Measurements from ENCODE around the gene MRRF. TPM values are rescaled to one million over a fixed set of nuclear protein-coding genes. Genes with fewer than 3 reads are reported as not detected.
A peak's percentile ranks its signal among the peaks of the same experiment; 100 is the strongest.

Gene MRRF
- total RNA-seq, 1 experiment from 2014 or later = 28.6 TPM

DNA sequence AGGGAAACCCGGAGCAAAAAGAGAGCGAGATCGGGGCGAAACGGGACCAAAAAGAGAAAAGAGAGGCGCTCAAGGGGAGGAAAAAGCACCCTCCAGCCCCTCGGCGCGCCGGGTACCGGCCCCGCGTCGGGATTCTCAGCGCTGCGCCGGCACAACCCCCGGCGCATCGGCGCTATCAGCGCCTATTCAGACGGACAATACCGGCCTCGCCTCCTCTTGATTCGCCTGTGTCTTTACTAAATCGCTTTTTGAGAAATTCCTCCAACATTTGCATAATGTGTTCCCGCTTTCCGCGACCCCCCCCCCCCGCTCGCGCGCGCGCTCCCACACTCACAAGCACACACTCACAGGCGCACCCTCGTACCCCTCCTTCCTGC lies 36.5 kb upstream of the MRRF start:
- DNase-seq (ENCODE audit: low read depth) = no peak

DNA sequence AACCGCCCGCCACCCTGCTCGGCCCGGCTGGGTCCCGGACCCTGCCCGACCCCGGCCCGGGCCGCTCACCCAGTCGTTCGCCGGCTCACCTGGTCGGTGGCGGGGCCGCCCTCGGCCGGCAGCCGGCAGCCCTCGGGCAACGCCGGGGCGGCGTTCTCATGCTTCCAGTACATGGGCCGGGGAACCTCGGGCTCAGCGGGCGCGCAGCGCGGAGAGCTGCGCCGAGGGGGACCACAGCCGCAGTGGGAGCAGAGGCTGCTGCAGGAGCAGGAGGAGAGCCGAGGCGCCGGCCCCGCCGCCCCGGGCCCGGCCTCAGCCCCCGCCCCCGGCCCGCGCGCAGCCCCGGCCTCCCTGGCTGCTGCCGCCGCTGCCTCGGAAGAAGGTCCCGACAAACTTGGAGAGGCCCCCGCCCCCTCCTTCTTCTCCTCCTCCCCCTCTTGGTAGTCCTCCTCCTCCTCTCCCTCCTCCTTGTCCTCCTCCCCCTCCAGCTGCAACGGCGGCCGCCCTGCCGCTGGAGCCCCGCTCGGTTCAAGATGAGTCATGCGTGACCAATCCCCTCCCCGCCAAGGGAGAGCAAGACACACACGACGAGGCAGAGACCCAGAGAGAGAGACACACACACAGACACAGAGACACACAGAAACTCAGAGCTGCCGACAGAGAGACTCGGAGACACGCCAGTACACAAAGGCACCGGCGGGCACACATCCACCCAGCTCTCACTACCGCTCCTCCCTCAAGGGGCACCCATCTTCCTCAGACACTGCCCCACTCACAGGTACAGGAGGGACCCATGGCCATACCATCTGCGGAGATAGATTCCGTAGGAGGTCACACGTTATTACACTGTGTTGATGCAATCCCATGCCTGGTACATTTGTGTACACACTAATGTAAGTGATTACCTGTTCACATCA lies 35.9 kb upstream of the MRRF start, which contains the start of gene LHX6:
LHX6 (minus strand) TSS at position 390 of the 917 bp plus-strand sequence; CDS start at position 173, 217 bp downstream.
- peak; percentile 67 for DNase-seq (ENCODE audit: low read depth)

DNA sequence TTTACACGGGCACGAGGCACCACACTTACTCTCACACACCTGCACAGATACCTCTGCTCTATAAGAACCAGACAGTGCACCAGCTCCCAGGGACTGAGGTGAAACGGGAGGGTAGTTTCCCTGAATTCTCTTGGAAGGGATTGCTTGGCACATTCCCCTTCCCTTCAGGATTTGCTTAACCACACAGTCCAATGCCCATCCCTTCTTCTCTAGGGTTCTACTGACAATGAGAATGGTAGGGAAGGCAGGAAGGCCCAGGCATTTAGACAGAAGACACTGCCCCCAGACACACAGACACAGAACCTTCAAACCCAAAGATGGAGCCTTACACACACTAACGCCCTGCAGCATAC lies 35.2 kb upstream of the MRRF start:
- no peak for DNase-seq (ENCODE audit: low read depth)

DNA sequence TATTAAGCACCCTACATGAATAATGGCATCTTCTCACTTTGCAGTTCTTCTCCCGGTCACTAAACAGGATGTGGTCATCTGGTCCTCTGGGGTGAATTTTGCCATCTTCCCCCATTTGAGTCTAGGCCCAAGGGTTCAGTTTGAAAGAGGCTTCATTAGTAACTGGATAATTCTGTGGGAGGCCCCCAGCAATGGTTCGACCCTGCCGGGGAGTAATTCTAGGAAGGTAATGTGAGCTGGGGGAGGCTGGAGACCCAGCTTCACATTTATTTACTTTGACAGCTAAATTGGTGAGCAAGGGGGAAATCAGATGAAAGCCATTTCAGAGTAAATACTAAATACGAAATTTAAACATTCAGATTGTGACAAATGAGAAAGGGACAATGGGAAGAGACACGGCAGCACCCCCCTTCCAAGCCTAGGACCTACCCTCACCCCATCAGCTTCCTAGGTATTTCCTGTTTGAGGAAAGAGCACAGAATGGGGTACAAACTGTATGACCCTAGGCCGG lies 31.8 kb upstream of the MRRF start:
- DNase-seq (ENCODE audit: low read depth) = no peak

DNA sequence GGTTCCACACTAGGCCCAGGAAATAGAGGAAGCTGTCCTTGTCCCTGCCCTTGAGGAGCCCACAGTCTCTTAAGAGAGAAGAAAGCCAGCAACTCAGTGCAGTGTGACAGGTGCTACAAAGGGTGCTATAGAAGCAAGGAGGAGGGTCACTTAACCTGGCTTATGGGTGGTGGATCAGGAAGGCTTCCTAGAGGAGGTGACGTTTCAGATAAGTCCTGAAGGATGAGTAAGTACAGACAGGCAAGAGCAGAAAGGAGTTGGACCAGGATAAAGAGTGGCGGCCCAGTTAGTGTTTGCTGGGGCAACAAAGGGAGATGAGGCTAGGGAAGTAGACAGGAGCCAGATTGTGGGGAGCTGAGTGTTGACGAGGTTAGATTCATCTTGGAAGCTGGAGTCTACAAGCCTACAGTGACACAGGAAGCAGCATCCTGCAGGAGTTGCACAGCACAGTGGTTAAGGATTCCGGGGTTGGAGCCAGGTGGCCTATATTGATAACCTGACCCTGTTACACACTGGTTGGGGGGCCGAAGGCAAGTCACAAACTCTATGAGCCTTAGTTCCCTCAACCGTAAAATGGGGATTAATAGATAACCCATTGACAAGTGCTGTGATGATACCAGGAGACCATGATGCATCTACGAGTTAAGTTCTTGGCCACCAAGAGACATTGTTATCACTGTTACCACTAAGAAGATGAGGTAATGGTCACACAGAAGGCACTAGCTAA lies 30.5 kb upstream of the MRRF start:
- no peak for DNase-seq (ENCODE audit: low read depth)

DNA sequence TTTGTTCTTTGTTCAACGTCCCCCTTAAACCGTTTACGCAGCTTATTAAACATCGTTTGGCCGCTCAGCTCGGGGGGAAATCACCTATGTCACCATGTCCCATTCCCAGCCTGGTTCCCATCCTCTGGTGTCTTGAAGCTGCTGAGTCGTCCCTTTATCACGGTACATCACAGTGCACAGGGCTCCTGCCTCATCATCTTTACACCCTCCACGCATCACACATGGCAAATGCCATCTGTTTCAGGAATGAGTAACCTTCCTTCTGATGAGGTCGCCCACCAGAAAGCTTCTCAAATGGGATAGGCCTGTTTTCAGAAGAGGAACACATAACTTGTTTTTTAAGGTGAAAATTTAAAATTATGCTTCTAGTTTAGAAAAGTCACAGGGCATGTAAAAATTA lies 28.0 kb upstream of the MRRF start:
- DNase-seq (ENCODE audit: low read depth) = no peak

DNA sequence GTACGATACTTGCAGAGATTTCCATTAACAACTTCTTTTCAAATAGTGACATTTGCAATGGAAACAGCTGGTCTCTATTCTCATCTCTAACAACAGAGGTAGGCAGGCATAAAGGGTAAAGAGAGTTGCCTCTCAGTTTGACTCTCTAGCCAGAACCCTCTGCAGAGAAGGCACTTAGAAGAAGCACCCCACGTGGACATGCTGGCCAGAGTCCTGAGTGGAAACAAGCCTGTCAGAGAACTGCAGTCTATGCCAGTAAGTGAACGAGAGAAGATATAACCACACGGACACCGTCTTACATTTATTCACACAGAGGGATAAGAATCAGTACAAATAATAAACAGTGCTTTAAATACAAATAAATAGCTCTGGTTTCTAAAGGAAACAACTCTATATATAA lies 25.0 kb upstream of the MRRF start:
- DNase-seq (ENCODE audit: low read depth) = no peak

DNA sequence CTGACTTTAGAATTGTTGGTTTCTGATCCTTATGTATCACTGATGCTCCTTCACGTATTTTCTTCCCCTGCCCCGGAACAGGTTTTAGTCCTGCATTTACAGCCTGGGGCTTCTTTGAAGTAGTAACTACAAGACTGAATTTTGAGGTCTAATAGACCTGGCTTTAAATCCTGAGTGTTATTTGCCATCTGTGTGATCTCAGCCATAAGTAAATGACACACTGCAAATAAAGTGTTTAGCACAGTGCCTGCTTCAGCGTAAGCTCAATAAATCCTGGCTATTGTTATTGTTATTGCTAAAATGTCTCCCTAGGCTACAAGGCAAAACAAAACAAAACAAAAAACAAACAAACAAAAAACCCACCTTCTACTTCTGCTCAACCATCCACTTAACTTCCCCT lies 20.3 kb upstream of the MRRF start:
- DNase-seq (ENCODE audit: low read depth) = no peak

DNA sequence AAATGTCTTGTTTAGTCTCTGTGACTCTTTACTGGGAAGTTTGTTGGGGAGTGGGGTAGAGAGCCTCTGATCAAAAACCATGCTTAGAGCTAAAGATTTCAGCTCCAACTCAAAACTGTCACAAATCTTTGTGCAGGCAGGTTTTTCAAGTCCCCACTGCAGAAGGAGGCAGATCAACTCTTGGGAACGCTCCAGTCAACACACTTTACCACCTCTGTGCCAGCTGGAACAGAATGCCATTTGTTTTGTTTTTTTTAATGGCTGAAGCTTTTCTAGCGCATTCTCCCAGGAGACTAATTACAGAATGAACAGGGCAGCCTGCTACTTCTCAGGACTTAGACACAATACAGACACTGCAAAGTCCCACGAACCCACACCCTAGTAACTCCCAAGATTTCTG lies 18.0 kb upstream of the MRRF start:
- no peak for DNase-seq (ENCODE audit: low read depth)

DNA sequence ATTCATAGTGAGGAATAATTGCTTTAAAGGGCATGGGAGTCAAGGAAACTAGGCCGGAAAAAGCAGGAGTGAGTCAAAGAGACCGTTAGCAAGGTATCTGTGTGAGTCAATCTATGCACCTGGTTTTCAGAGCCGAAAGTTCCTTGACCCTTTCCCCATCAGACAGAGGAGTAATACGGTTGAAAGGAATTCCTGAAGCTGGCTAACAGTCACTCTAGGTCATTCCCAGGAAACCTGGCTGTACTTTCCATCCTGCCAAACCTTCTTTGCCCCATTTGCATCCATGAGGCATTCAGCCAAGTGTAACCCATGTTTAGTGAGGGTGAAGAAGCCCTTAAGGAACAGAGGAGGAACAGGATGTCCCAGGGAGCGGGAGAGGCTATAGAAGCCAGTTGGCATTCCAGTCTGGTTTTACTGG lies 16.2 kb upstream of the MRRF start:
- DNase-seq (ENCODE audit: low read depth) = no peak

DNA sequence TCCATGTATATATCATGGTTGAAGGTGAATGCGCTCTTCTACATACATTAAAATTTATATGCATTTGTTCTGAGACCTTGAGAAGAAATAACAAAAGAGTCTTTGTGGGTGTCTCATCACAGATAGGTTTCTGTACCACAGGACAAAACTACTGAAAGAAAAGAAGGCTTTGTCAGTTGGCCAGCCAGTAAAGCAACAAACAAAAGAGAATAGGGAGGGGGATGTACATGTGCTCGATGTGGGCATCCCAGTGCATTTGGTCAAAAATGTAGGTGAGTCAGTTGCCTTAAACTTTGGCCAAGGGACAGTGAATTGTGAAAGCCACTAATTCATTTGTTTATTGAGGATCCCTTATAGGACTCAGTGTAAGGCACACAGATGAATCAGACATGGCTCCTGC lies 13.3 kb upstream of the MRRF start:
- no peak for DNase-seq (ENCODE audit: low read depth)

DNA sequence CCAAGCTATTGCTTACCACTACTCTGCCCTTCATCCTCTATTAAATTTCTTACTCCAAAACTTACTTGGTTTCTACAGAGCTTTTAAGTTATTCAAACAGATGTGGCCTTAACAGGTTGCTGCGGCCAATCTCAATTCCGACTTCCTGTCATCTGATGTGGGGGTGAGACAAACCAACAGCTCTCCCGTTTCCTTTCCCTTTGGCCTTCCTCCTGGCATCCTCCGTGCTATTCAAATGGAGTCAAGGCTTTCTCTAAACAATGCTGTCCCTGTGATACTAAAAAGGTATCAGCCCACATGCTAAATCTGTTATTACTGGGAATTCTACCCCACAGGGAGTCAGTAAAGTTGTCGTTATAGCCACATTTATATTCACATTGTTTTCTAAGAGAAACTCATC lies 11.9 kb upstream of the MRRF start:
- no peak for DNase-seq (ENCODE audit: low read depth)

DNA sequence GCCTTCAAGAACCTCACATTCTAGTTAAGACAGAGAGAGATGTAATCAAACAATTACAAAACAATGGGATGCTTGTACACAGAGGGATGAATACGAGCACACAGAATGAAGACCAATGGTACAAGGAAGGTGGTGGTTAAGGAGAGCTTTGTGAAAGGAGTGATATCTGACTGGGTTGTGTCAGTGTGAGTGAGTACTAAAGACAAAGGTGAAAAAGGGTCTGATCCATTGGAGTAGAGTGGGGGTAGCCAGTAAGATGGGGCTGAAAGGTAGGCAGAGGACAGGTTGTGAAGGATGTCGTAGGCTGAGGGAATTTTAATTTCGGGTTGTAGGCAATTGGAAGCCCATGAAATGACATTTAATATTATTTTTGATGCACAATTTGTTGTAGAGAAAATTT lies 9.9 kb upstream of the MRRF start:
- no peak for DNase-seq (ENCODE audit: low read depth)

DNA sequence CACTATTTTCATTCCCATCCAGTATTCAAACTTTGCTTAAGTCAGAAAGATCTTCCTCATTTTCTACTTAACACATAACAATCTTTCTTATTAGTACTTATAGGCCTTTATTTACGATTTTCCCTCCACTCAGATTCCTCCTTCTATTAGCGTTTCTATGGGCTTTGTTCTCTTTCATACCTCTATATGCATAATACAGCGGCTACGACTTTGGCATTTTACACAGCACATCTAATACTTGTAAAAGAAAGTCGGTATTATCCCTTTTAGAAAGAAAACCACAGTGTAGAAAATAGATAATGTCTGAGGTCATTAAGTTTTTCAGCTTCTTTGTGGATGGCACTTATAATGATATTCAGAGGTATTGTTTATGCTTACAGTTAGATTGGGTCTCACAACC lies 8.5 kb upstream of the MRRF start:
- DNase-seq (ENCODE audit: low read depth) = no peak

DNA sequence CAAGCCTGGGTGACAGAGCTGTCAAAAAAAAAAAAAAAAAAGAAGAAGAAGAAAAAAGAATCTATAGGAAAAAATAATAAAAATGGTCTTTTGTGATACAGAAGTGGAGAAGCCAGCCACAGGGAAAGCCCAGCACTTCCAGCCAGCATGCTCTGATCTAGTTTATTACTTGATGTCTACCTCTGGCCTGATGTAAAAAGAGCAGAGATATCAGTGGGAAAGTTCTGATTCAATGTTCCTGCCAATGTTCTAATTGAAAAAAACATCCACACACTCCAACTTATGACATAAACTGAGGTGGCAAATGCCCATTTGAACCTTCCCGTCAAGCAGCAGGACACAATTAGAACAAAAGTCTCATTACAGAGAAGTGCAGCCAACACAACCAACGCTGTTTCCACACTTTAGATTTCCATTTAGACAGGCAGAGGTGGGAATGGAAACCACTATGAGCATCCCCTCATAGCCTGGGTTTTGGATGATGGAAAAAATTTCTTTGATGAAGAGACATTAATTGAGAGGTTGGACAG lies 5.7 kb upstream of the MRRF start:
- no peak for DNase-seq (ENCODE audit: low read depth)

DNA sequence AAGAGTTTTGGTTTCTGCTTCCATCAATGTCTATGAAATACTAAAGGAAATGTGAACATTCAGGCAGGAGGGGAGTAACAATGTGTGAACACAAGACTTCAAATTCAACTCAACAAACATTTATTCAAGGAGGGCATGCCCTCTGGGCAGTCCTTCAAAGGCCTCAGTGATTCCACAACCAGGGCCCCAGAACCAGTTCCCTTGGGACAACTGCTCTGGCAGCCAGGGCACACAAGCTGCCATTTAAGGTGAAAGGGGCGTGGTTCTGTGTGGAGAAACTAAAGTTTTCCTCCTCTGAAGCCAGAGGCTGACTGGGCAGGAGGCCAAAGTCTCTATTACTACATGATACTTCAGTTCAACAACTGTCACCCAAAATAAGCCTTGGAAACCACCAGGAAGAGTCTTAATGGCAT lies 3.2 kb upstream of the MRRF start:
- peak; percentile 79 for DNase-seq (ENCODE audit: low read depth)

DNA sequence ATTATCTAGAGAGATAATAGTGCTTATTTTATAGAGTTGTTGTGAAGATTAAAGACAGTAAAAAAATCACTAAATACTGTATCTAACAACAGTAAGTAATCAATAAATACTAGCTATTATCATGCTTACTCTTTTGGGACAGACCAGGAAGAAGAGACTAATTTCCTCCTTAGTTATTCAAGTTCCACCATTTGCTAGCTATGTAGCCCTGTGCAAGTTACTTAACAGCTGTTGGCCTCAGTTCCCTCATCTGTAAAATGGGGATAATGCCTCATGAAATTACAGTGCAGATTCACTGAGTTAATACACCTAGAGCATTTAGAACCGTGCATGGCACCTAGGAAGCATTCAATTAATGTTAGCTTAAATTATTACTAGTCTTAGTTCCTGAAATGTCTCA lies 2.6 kb upstream of the MRRF start:
- no peak for DNase-seq (ENCODE audit: low read depth)

DNA sequence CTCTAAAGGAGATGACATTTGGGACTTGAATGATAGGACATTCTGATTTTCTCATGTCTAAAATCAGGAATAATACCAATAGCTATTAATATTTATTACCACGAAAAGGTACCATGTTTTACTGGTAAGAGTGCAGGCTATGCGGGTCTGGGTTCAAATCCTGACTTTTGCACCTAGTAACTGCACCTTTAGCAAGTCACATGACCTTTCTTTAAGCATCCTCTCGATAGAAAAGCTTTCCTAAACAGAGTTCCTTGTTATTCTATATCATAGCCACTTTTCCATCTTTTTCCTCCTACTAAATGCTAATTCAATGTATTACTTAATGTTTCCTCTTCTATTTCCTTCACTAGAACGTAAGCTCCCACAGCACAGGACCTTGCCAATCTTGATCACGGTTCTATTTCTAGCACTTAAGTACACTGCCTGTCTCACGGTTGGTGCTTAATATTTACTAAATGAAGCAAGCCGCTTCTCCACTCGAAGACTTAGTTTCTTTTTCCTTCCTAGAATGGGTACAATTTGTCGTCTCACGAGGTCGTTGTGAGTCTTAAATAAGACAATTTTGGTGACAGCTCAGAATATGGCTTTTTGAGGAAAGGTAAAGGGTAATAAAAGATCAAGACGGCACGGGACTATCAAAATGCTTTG lies 858 bp upstream of the MRRF start:
- DNase-seq (ENCODE audit: low read depth) = peak; percentile 4

DNA sequence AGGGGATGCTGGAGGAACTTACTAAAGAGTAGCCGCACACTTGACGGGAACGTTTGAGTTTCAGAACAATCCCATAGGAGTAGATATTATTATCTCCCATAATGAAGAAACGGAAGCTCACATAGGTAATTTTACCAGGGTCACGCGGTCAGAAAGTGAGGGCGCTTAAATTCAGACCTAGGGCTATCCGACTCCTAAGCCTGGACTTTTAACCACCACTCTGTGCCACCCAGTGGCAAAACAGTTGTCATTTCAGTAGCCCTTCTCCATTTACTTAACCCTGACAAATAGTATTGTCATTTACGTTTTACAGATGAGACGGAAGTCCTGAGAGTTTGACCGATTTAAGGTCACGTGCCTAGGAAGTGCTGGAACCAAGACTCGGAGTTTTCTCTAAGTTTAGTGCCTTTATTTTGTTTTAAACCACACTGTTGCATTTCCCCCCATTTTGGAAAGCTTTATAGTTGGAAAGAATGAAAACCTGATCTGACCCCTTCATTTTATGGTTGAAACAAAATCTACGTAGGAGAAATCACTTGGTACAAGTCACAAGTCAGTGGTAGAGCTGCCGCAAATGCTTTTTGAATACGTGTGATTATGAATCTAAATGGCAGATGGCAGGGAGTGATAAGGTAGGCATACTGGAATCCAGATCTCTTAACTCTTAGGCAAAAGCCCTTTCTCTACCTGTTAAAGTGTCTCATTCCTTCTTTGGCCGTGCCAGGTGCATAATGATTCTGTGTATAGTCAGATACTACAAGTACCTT lies 650 bp downstream of the MRRF start:
- peak; percentile 41 for DNase-seq (ENCODE audit: low read depth)

DNA sequence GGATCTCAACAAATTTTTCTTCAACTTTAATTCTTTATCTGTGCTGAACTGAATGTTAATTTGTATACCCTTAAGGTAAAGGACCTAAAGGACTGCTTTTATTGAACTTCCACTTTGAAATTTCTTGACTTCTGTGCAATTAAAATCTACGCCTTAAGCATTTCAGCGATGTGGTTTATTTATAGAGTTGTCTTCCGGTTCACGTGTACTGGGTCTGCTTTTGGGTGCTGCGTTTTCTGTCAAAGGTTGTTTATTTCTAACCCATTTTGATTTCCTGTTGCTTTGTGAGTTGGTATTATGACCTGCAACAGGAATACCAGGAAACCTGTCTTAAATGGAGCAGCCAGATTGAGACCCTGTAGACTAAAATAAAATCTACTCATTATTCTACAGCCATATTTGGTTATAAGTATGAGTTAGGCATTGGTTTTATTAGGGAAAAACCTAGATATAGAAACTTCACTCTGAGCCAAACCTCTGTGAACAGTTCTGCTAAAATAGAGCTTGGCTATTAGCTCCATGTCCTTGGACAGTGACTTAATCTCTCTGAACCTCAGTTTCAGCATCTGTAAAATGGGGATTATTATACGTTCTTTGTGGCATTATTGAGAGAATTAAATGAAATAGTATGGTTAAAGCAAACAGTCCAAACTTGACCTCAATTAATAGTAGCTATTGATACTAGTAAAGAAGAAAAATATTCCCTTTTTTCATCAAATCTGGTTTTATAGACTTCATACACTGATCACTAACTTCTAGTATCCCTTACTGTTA lies 3.5 kb downstream of the MRRF start:
- DNase-seq (ENCODE audit: low read depth) = no peak

DNA sequence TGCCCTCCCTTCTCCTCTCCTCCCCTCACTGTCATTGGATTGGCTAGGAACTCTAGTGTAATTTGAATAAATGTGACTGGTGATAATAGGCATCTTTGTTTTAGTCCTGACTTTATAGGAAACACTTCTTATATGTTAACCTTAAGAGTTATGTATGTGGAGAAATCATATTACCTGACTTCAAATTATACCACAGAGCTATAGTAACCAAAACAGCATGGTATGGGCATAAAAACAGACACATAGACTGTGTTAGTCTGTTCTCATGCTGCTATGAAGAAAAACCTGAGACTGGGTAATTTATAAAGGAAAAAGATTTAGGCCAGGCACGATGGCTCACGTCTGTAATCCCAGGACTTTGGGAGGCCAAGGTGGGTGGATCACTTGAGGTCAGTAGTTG lies 9.4 kb downstream of the MRRF start:
- no peak for DNase-seq (ENCODE audit: low read depth)
